Ecto neural progenitor cell (in vitro differentiated cells): ENCODE measurements around the gene AP2B1.
"Not testable (repeated sequence)": the region's sequence is repeated elsewhere in the genome, so short reads cannot be mapped to it uniquely, and the experiment has no call there.

ENCODE experiments used
- DNase-seq: peaks from one replicate; pipeline ENCODE4 v3.0.0-alpha.2; 2018; ENCODE audit warnings: low spot score

The AP2B1 gene

DNA sequence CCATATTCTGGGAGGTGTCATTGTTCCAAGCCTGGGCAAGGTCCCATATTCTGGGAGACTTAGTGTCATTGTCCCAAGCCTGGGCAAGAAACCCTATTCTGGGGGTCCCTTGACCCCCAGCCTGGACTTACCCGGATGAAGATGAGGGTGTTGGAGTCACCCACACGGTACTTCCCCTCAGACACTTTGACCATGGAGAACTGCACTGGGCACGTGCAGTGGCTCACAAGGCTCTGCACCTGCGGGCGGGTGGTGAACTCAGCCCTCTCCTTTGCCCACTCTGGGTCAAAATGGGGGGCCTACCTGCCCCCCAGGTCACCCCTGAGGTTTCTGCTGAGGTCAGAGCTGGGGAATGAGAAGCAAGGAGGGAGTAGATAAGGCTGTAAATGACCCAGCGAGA is 161.9 kb downstream of the AP2B1 start:
- DNase-seq, result no peak

DNA sequence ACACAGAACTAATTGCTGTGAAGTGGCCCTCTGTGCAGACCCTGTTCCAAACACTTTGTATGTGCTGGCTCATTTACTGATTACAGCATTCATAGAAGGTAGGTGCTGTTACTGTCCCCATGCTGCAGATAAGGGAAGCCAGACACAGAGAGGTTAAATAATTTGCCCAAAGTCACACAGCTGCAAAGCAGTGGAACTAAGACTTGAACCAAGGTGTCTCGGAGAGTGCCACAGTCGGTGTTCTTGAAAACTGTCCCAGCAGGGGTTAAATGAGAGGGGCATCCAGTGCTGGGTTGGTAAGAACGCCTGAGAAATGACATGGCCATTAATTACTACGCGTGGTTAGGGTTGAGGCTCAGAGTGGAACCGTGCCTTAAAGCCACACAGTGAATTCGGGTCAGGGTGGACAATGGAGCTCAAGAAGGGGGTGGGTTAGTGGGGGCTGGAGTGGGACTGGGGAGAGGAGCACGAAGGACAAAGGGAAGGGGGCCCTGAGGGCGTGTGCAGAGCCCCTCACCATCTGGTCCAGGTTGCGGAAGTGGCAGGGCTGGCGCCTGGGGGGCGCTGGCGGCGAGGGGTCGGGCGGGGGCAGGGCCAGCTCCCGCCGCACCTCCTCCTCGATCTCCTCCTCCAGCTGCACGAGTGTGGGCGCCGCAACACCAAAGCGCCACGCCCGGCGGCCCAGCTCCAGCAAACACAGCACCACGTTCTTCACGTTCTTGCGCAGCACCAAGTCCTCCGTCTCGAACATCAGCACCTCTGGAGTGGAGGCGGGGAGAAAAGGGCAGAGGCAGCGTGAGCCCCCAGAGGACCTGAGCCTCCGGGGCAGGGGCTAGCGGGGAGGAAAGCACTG is 162.7 kb downstream of the AP2B1 start:
- peak; percentile 77 for DNase-seq

- no peak for DNase-seq
Measured at GRCh38 chr17:35750526-35751395, 163.6 kb downstream of the AP2B1 start.

- DNase-seq, result not testable (repeated sequence)
Measured at GRCh38 chr17:35751541-35751940, 164.4 kb downstream of the AP2B1 start.

- no peak for DNase-seq
Measured at GRCh38 chr17:35752471-35752870, 165.3 kb downstream of the AP2B1 start.

DNA sequence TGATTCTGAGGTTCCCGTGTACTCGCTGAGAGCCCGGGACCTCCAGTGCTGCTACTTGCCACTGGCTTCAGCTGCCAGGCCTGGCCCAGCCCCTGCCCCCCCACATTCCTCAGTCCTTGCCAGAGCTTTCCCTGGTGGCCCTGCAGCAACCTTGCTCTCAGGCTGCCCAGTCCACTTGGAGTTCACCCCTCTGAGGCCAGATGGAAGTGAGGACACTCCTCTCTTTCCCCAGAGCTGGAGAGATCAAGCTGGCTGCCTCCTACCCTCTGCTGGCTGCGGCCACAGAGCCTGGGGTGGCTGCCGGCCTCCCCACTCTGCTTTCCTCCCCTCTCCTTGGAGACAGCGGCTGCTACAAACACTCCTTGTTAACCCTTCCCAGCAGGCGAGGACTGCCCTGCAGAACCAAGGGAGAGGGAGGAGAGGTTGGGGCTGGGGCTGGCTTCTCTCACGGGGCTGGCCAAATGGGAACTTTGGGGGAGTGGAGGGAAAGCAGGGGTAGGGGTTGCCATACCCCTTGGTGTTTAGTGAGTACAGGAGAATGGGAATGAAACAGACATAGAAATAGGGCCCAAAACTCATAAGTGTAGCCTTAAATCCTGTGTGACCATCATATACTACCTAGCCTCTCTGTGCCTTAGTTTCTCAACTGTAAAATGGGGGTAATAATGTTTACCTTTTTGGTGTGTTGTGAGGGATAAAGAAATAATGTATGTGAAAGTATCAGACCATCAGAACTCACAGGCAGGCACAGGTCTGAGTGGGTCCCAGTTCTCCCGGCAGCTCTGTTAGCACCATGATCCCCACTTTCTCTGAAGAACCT is 166.0 kb downstream of the AP2B1 start, which contains the start of gene GAS2L2:
TSS of gene GAS2L2 (minus strand) at position 295 of the 820 bp plus-strand sequence. CDS start 389 bp downstream, outside the sequence.
- no peak for DNase-seq

- no peak for DNase-seq
Measured at GRCh38 chr17:35757243-35757642, 170.1 kb downstream of the AP2B1 start.

GRCh38 chr17:35760587-35760986 is 173.5 kb downstream of the AP2B1 start, which contains the start of gene C17orf50:
TSS of gene C17orf50 (plus strand) at chr17:35760887. CDS start at chr17:35760942, 55 bp downstream.
- no peak for DNase-seq

GRCh38 chr17:35761601-35762000 is 174.5 kb downstream of the AP2B1 start:
- DNase-seq, result no peak

GRCh38 chr17:35763767-35764122 is 176.6 kb downstream of the AP2B1 start:
- no peak for DNase-seq

DNA sequence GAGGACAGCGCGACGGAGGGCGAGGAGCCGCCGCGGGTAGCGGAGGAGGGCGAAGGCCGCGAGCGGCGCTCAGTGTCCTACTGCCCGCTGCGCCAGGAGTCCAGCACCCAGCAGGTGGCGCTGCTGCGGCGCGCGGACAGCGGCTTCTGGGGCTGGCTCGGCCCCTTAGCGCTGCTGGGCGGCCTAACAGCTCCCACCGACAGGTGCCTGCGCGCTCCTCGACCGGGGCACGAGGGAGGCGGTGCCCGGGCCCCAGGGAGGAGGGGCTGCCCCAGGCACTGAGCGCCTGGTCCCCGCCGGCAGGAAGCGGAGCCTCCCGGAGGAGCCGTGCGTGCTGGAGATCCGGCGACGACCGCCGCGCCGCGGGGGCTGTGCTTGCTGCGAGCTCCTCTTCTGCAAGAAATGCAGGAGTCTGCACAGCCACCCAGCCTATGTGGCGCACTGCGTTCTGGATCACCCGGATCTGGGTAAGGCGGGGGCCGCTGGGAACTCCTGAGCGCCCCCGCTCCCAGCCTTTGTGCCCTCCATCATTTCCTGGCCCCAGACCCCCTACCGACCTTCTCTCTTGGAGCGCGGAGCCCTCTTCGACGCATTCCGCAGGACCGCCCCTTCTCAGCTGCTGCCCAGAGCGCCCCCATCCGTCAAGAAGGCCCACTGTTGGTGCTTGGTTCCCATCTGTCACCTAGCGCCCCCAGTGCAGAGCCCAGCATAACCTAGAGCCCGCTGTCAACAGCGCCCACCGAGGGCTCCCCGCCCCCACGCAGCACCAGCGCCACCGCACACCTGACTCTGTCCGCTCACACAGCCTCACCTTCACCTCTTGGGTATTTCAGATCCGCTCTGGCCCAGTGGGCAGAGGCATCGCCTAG is 177.2 kb downstream of the AP2B1 start:
- peak; percentile 98 for DNase-seq

- no peak for DNase-seq
Measured at GRCh38 chr17:35765086-35765710, 178.1 kb downstream of the AP2B1 start.

DNA sequence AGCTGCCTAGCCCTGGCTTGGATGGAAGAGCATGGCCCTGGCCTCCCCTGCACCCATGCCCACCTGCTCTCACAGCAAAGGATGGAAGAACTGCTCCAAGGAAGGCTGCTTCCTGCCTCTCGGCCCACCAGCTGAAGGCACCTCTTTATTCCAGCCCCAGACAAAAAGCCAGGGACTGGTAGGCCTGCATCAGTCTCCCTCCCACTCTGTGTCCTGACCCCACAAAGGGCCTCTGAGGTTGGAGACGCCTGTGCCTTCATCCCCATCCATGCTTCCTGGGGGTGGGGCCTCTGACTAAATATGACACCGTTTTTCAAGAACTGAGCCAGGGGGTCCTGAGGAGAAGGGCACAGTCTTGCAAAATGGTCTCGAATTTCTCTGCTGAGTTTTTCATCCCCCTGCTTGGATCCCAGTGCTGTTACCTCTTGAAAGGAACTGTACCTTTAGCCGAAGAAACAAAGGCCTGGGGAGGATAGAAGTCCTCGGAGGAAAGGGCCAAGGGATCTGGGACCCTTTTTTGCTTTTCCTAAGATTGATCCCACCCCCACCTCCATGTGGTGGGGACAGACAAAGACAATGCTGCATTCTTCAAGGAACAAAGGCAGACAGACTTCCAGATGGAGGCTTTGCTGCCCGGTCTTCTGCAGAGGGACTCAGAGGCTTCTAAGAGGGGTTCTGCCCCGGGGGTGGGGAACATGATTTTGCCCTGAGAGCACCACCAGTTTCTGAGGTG is 178.8 kb downstream of the AP2B1 start:
- DNase-seq, result no peak

- DNase-seq, result no peak
Measured at GRCh38 chr17:35766489-35766877, 179.4 kb downstream of the AP2B1 start.

DNA sequence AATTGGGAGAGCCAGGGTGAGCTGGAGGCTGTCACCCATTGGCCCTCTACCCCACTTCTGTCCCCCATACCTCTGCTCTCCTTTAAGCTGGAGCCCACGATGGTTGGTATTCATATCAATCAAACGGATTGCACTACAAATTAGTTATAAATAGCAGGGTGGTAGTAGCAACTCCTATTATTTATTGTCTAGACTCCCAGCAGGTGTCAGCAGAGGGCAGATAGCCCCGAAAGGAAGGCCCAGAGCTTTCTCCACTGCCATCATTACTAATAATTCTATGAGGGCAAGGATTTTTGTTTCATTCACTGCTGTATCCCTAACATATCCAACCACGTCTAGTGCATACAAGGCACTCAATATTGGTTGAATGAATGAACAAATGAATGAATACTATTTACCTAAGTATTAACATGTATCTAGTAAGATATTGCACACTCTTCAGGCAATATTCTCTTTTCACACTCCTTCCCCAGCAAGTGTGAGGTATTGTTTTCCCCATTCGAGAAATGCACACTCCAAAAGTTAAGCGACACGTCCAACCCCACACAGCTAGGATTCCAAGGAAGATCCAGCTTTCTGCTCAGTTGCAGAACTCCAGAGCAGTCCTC is 179.9 kb downstream of the AP2B1 start:
- no peak for DNase-seq

DNA sequence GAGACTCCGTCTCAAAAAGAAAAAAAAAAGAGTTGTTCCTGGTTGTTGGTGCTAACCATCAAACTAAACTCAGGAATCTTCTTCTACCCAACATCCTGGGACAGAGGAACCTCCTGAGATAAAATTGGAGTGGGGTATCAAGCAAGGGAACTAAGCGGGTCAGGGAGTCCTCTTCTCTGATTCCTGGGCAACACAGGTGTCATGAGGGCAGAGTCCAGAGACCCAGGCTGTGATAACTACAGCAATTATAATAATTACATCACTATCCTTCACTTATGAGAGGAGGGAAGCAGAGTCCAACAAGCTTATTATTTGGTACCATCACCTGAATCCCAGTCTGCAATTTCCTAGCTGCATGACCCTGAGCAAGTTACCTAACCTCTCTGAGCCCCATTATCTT is 181.7 kb downstream of the AP2B1 start:
- no peak for DNase-seq

GRCh38 chr17:35769895-35770486 is 182.9 kb downstream of the AP2B1 start:
- no peak for DNase-seq

GRCh38 chr17:35773129-35773528 is 186.0 kb downstream of the AP2B1 start:
- DNase-seq, result no peak
